Colonic mucosa (tissue), 4 donors: ENCODE data around the gene PLAAT2. TPM values are rescaled to one million over a fixed set of nuclear protein-coding genes. Genes with fewer than 3 reads are reported as not detected.
"Not testable (repeated sequence)": the region's sequence is repeated elsewhere in the genome, so short reads cannot be mapped to it uniquely, and the experiment has no call there.

Experiments
- DNase-seq: peaks from one replicate; pipeline ENCODE4 v3.0.0-alpha.2; 2020
- H3K27ac ChIP-seq: fragments of 200-600 bp; one replicate; pipeline ENCODE4 v1.8.0; 2021
- H3K27me3 ChIP-seq: fragments of 200-600 bp; one replicate; pipeline ENCODE4 v1.8.0; 2021
- H3K36me3 ChIP-seq: fragments of 200-600 bp; one replicate; pipeline ENCODE4 v1.8.0; 2021
- H3K4me1 ChIP-seq: fragments of 200-600 bp; one replicate; pipeline ENCODE4 v1.8.0; 2021; ENCODE audit warnings: mild to moderate bottlenecking
- H3K4me3 ChIP-seq: fragments of 200-600 bp; one replicate; pipeline ENCODE4 v1.8.0; 2021
- H3K9ac ChIP-seq, 2 donors: one replicate each; pipeline ENCODE4 v1.7.0; 2013; ENCODE audit warnings: control low read depth in 2 of 2, low read depth in 2 of 2, low read length in 2 of 2
- H3K9me3 ChIP-seq: fragments of 200-600 bp; one replicate; pipeline ENCODE4 v1.8.0; 2021
- intact Hi-C: fragments of 100-400 bp; cut with DNase I; formaldehyde crosslinking; loops from one replicate; pipeline ENCODE4 v1.14.1; 2022
- total RNA-seq, 2 donors: library from RNA; stranded (reverse); fragmentation: NEBNext Ultra II Directional in 1 of 2; extraction: Animal tissue kit (Norgen Biotek cat#: 25700) in 1 of 2; gene quantifications; one replicate each; pipeline ENCODE4 v1.2.1, GENCODE V29; 2021
- TF ChIP-seq, protein P1 (sequence below): fragments of 200-600 bp; IDR thresholded peaks from one replicate; pipeline ENCODE4 v1.8.0; 2022; ENCODE audit warnings: antibody characterized with exemption, mild to moderate bottlenecking
- donor health status: healthy.
- donor health status: DM: no; HTN: no; CAD: no.
- donor health status: DM: no; HTN: no; CAD: no.

The PLAAT2 gene
- total RNA-seq, 2 donors from 2014 or later = 1.9 to 11.1 TPM

DNA sequence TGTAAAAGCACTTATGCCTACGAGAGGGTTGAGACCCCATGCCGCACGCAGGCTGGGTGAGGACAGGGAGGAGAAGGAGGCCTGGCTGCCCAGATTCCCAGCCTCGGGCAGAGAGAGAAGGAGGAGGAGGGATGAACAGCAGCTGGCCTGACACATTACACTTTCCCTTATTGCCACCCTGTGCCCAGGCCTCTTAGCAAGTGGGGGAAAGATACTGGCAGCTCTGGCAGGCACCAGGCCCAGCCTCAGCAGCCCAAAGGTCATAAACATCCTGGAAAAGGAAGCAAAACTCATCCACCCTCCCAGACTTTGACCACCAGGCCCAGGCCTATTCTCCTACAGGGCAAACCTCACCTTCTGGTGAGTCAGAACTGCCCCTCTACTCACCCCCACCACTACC, 46.4 kb upstream of the PLAAT2 start:
- Histone ChIP-seq H3K4me3 (no peak overlapping the region), H3K27me3 (no peaks in the 10 kb centered on the region), H3K9me3 (no peaks in the 10 kb centered on the region), H3K36me3 (no peaks in the 10 kb centered on the region), H3K27ac (peak overlapping the region; percentile 37), H3K4me1 (peaks cover 6% of the 10 kb centered on the region), H3K9ac (peak overlapping the region in 1 of 2 donors; percentile 30)
- TF ChIP-seq, protein P1, sequence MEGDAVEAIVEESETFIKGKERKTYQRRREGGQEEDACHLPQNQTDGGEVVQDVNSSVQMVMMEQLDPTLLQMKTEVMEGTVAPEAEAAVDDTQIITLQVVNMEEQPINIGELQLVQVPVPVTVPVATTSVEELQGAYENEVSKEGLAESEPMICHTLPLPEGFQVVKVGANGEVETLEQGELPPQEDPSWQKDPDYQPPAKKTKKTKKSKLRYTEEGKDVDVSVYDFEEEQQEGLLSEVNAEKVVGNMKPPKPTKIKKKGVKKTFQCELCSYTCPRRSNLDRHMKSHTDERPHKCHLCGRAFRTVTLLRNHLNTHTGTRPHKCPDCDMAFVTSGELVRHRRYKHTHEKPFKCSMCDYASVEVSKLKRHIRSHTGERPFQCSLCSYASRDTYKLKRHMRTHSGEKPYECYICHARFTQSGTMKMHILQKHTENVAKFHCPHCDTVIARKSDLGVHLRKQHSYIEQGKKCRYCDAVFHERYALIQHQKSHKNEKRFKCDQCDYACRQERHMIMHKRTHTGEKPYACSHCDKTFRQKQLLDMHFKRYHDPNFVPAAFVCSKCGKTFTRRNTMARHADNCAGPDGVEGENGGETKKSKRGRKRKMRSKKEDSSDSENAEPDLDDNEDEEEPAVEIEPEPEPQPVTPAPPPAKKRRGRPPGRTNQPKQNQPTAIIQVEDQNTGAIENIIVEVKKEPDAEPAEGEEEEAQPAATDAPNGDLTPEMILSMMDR = no peak
- intact Hi-C loops = no loop called here
- peak; percentile 63 for DNase-seq

DNA sequence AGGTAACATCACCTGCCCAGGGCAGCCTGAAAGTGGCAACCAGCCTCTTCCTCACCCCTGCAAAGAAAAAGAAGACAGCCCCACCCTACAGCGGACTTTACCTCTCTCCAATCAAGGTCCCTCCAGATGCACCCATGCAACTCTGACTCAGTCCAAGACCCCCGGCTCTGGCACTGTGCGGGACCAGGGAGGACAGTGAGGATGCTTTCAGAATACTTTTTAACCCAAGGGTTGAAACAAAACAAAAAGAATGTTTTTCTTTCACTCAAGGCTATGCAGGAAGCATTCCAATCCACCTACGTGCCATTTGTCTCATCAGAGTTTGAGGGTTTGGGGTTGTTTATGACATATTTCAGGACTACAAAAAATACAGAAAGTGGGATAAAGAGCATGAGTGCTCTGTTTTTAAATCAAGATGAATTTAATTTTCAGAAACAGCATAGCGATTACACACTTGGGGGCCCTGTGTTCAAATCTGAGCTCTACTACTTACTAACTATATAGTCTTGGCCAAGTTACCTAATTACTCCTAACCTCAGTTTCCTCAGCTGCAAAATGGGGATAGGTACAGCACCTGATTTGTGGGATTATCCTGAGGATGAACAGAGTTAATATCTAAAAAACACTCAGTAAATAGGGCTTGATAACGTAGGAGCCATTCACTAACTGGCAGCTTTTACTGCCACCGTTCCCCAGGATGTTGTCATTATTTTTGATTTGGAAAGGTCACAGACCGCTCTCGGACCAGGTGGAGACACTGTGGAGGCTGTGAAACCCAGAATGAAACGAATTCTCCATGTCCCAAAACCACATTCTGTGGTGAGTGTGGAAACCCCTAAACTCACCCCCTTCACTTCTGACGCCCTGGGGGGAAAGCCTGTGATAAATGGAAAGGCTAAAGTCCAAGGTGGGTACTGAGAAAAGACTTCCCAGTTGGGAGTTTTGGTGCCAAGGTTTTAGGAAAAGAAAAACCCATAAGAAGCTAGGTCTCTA, 45.5 kb upstream of the PLAAT2 start:
- Histone ChIP-seq H3K36me3 (no peaks in the 10 kb centered on the region), H3K4me1 (peaks cover 6% of the 10 kb centered on the region), H3K4me3 (no peak overlapping the region), H3K27ac (peak overlapping the region; percentile 37), H3K27me3 (no peaks in the 10 kb centered on the region), H3K9me3 (no peaks in the 10 kb centered on the region), H3K9ac (peak overlapping the region in 1 of 2 donors; percentile 30)
- no peak for DNase-seq
- intact Hi-C loops = no loop called here
- TF ChIP-seq, protein P1 = no peak

DNA sequence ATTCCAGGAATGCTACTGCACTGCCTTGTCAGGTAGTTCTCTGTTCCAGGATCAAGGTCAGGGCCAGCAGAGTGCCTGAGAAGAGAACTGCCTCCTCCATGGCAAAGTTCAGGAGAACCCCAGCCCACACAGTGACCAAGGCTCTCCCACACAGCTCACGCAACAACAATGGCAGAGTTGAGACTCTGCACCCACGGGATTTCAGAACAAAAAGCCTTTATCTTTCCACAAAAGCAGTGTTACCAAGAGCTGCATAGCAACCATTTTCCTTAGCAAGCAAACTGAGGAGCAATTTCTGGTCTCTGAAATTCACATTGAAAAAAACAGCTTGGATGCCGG, 40.0 kb upstream of the PLAAT2 start:
- intact Hi-C loops = no loop called here
- Histone ChIP-seq H3K27ac (no peak overlapping the region), H3K9me3 (no peaks in the 10 kb centered on the region), H3K4me3 (no peak overlapping the region), H3K9ac (no peak overlapping the region), H3K4me1 (no peaks in the 10 kb centered on the region), H3K27me3 (no peaks in the 10 kb centered on the region), H3K36me3 (no peaks in the 10 kb centered on the region)
- DNase-seq = no peak
- TF ChIP-seq, protein P1 = no peak

DNA sequence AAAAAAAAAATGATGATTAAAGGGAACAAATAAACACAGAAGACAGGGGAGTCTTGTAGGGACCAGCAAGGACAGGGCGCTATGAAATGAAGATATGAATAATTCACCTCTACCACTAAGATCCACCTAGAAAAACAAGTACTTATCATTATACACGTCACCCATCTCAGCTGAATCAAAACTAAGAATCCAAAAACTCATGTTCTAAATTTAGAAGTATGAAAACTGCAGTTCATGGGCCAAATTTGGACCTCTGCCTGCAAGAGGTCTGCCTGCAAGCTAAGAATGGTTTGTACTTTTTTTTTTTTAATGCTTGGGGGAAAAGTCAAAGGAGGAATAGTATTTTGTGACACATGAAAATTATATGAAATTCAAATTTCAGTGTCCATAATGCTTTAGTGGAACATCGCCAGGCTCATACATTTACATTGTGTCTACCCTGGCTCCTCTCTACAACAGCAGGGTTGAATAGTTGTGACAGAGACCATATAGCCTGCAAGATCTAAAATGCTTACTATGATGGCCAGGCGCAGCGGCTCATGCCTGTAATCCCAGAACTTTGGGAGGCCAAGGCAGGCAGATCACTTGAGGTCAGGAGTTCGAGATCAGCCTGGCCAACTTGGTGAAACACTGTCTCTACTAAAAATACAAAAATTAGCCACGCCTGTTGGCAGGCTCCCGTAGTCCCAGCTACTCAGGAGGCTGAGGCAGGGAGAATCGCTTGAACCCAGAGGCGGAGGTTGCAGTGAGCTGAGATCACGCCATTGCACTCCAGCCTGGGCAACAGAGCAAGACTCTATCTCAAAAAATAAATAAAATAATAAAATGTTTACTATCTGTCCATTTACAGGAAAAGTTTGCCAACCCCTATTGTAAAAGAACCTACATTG, 39.4 kb upstream of the PLAAT2 start:
- H3K9ac ChIP-seq, H3K36me3 ChIP-seq, H3K27ac ChIP-seq, H3K4me1 ChIP-seq, intact Hi-C loops, H3K4me3 ChIP-seq, H3K9me3 ChIP-seq, H3K27me3 ChIP-seq, DNase-seq: not testable (repeated sequence)

DNA sequence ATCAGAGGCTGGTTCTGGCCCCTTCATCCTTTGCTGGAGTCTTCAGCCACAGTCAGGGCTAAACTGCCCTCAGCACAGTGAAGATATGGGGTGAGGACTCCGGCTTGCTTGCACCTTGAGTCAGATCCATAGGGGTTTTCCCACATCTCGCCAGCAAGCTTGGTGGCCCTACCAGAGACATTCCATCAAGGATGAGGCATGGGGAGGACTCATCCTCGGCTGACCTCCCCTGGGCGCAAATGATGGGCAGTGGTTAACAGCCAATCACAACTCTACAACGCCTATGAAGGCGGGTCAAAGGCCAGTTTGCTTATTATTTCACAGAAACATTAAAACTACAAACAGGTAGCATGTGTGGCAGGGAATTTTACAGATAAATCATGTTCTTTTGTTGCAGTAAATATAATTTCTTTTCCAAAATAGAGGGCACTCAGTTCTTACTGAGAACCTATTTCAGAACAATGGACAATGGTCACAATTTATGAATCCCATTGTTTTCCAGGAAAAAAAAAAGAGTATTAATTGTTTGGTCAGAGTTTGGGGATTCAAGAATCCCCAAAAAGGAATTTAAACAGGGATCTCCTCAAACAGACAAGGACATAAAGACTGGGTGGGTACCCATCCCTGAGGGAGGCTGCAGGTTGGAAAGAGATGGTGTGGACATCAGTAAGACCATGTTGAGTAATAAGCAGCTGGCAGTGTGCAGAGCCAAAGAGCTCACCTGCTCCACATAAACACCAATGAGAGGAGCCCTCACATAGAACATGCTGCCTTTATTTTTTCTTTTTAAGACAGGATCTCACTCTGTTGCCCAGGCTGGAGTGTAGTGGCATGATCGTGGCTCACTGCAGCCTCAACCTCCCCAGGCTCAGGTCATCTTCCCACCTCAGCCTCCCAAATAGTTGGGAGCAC, 36.3 kb upstream of the PLAAT2 start:
- intact Hi-C loops = no loop called here
- TF ChIP-seq, protein P1 = no peak
- H3K27ac ChIP-seq = no peak overlapping the region
- no peaks in the 10 kb centered on the region for H3K9me3 ChIP-seq
- no peaks in the 10 kb centered on the region for H3K36me3 ChIP-seq
- H3K27me3 ChIP-seq = no peaks in the 10 kb centered on the region
- no peak overlapping the region for H3K4me3 ChIP-seq
- DNase-seq = no peak
- no peak overlapping the region for H3K9ac ChIP-seq
- no peaks in the 10 kb centered on the region for H3K4me1 ChIP-seq
